Mesothelial cell of epicardium (in vitro differentiated cells): ENCODE data around the gene UBE2J2. TPM values are rescaled to one million over a fixed set of nuclear protein-coding genes. Genes with fewer than 3 reads are reported as not detected.

Experiments
- DNase-seq, 2 experiments: peaks; one replicate each; pipeline ENCODE4 v3.0.0; 2021; ENCODE audit warnings: low spot score in 2 of 2; ENCODE audit not compliant: unreplicated experiment in 2 of 2
- H3K27ac Mint-ChIP-seq: 2 replicates; pipeline ENCODE4 v1.8.0; 2021; ENCODE audit warnings: mixed read lengths
- H3K27me3 Mint-ChIP-seq: 2 replicates; pipeline ENCODE4 v1.8.0; 2021; ENCODE audit warnings: low read depth, mixed read lengths
- H3K36me3 Mint-ChIP-seq: 2 replicates; pipeline ENCODE4 v1.8.0; 2021; ENCODE audit warnings: mixed read lengths
- H3K4me1 Mint-ChIP-seq: 2 replicates; pipeline ENCODE4 v1.8.0; 2021; ENCODE audit warnings: mixed read lengths
- H3K4me3 Mint-ChIP-seq: 2 replicates; pipeline ENCODE4 v1.8.0; 2021; ENCODE audit warnings: mild to moderate bottlenecking, moderate library complexity, mixed read lengths
- H3K9me3 Mint-ChIP-seq: 2 replicates; pipeline ENCODE4 v1.8.0; 2021; ENCODE audit warnings: mixed read lengths
- total RNA-seq: library from RNA; stranded (reverse); gene quantifications from 3 replicates; pipeline ENCODE4 v1.2.1, GENCODE V29; 2021
- TF ChIP-seq, protein P1 (sequence below): fragments of 200-600 bp; sonication (generic); IDR thresholded peaks from one replicate; pipeline ENCODE4 v1.5.0; 2021; ENCODE audit warnings: antibody characterized with exemption; ENCODE audit not compliant: unreplicated experiment

UBE2J2 gene
- total RNA-seq, 1 donor from 2014 or later = 75.7 TPM

DNA sequence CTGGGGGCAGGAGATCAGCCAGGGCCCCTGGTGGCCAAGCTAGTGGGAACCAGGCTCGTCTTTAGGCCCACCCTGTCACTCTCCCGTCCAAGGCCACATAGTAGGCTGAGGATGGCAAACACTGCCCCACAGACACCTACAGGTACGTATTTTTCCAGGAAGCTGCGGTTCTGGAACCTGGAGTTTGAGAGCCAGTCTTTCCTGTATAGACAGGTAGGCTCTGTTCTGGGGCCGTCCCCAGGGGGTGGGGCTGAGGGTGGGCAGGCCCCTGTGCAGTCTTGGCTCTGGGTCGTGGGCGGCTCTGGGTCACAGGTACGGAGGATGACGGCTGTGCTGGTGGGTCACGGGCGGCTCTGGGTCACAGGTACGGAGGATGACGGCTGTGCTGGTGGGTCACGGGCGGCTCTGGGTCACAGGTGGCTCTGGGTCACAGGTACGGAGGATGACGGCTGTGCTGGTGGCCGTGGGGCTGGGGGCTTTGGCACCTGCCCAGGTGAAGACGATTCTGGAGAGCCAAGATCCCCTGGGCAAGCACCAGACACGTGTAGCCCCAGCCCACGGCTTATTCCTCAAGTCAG is 36.9 kb upstream of the UBE2J2 start:
- no peak overlapping the region for H3K27ac Mint-ChIP-seq
- H3K36me3 Mint-ChIP-seq = peaks cover 2% of the 10 kb centered on the region
- DNase-seq = no peak
- no peaks in the 10 kb centered on the region for H3K9me3 Mint-ChIP-seq
- TF ChIP-seq, protein P1, sequence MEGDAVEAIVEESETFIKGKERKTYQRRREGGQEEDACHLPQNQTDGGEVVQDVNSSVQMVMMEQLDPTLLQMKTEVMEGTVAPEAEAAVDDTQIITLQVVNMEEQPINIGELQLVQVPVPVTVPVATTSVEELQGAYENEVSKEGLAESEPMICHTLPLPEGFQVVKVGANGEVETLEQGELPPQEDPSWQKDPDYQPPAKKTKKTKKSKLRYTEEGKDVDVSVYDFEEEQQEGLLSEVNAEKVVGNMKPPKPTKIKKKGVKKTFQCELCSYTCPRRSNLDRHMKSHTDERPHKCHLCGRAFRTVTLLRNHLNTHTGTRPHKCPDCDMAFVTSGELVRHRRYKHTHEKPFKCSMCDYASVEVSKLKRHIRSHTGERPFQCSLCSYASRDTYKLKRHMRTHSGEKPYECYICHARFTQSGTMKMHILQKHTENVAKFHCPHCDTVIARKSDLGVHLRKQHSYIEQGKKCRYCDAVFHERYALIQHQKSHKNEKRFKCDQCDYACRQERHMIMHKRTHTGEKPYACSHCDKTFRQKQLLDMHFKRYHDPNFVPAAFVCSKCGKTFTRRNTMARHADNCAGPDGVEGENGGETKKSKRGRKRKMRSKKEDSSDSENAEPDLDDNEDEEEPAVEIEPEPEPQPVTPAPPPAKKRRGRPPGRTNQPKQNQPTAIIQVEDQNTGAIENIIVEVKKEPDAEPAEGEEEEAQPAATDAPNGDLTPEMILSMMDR = no peak
- H3K4me3 Mint-ChIP-seq = peak overlapping the region; percentile 15
- no peaks in the 10 kb centered on the region for H3K27me3 Mint-ChIP-seq
- peaks cover 20% of the 10 kb centered on the region for H3K4me1 Mint-ChIP-seq

GRCh38 chr1:1310109-1310385 is 36.4 kb upstream of the UBE2J2 start:
- no peaks in the 10 kb centered on the region for H3K9me3 Mint-ChIP-seq
- no peak for DNase-seq
- peaks cover 22% of the 10 kb centered on the region for H3K4me1 Mint-ChIP-seq
- TF ChIP-seq, protein P1 = no peak
- H3K27ac Mint-ChIP-seq = no peak overlapping the region
- H3K27me3 Mint-ChIP-seq = no peaks in the 10 kb centered on the region
- peak overlapping the region; percentile 68 for H3K4me3 Mint-ChIP-seq
- peaks cover 2% of the 10 kb centered on the region for H3K36me3 Mint-ChIP-seq

- TF ChIP-seq, protein P1 = no peak
- no peaks in the 10 kb centered on the region for H3K27me3 Mint-ChIP-seq
- H3K36me3 Mint-ChIP-seq = peaks cover 2% of the 10 kb centered on the region
- no peak overlapping the region for H3K27ac Mint-ChIP-seq
- H3K4me3 Mint-ChIP-seq = peak overlapping the region; percentile 68
- H3K9me3 Mint-ChIP-seq = no peaks in the 10 kb centered on the region
- DNase-seq = no peak
- H3K4me1 Mint-ChIP-seq = peaks cover 24% of the 10 kb centered on the region
Measured at GRCh38 chr1:1309251-1310108, 35.8 kb upstream of the UBE2J2 start.

GRCh38 chr1:1308756-1309250 is 35.1 kb upstream of the UBE2J2 start:
- Mint-ChIP-seq H3K27me3 (no peaks in the 10 kb centered on the region), H3K27ac (no peak overlapping the region), H3K4me3 (peak overlapping the region; percentile 72), H3K9me3 (no peaks in the 10 kb centered on the region), H3K4me1 (peaks cover 26% of the 10 kb centered on the region), H3K36me3 (peaks cover 2% of the 10 kb centered on the region)
- peak in 1 of 2 experiments; percentile 62 for DNase-seq
- TF ChIP-seq, protein P1 = no peak

DNA sequence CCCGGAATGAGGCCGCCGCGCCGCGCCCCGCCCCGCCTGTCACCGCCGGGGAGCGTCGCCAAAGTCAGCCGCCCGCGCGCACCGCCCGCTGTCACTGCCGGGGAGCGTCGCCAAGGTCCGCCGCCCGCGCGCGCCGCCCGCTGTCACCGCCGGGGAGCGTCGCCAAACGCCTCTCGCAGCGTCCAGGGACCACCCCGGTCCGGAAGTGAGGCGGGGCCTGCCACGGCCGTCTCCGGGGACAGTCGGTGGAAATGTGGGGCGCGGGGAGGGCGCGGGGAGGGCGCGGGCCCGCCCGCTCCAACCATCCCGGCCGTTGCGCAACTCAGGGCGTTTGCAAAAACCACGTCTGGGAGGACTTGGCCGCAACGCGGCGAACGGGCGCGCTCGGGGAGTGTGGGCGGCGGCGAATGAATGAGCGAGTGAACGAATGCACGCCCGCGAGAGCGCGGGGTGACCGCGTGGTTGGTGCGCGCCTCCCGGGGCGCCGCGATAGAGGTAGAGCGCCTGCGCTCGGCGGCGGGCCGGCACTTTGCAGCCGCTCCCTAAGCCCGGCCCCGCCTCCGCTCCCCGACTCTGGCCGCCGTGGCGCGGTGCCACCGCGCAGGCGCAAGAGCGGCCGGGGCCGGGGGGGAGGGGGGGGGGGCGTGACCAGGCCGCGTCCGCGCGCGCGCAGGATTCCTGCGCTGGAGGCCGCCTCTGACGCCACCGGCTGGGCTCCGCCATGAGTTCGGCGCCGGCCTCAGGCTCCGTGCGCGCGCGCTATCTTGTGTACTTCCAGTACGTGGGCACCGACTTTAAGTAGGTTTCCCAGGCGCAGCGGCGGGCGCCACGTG is 34.5 kb upstream of the UBE2J2 start, which contains the start of the genes ACAP3 and PUSL1:
Gene ACAP3 (minus strand): TSS at position 8 of the 833 bp plus-strand sequence. CDS start 115 bp downstream, outside the sequence.
Gene PUSL1 (plus strand): TSS at position 675 of the 833 bp plus-strand sequence. CDS start 47 bp downstream, at position 722.
- TF ChIP-seq, protein P1 = no peak
- H3K4me1 Mint-ChIP-seq = peaks cover 26% of the 10 kb centered on the region
- H3K36me3 Mint-ChIP-seq = no peaks in the 10 kb centered on the region
- peak within 1 kb of the TSS; percentile 80 for H3K4me3 Mint-ChIP-seq
- peak within 1 kb of the TSS; percentile 93 for H3K27ac Mint-ChIP-seq
- H3K9me3 Mint-ChIP-seq = no peaks in the 10 kb centered on the region
- peak; percentile 86 for DNase-seq
- no peaks in the 10 kb centered on the region for H3K27me3 Mint-ChIP-seq
